Coronary artery (tissue), 2 donors: ENCODE measurements around the gene SMAGP.
"Not testable (repeated sequence)": the region's sequence is repeated elsewhere in the genome, so short reads cannot be mapped to it uniquely, and the experiment has no call there.

Experiments used
- DNase-seq: peaks from one replicate; pipeline ENCODE4 v3.0.0-alpha.2; 2017; ENCODE audit warnings: low spot score
- H3K27ac ChIP-seq, 2 donors: fragments of 200-600 bp; sonication (generic); one replicate each; pipeline ENCODE4 v1.5.1; 2016 to 2019
- H3K4me3 ChIP-seq: fragments of 200-600 bp; sonication (generic); 2 replicates; pipeline ENCODE4 v1.5.1; 2016; ENCODE audit warnings: mild to moderate bottlenecking, moderate library complexity
- TF ChIP-seq, protein P1 (sequence below): fragments of 200-600 bp; sonication (generic); IDR thresholded peaks from one replicate; pipeline ENCODE4 v1.5.1; 2019; ENCODE audit warnings: antibody characterized with exemption

SMAGP gene, protein sequence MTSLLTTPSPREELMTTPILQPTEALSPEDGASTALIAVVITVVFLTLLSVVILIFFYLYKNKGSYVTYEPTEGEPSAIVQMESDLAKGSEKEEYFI

DNA sequence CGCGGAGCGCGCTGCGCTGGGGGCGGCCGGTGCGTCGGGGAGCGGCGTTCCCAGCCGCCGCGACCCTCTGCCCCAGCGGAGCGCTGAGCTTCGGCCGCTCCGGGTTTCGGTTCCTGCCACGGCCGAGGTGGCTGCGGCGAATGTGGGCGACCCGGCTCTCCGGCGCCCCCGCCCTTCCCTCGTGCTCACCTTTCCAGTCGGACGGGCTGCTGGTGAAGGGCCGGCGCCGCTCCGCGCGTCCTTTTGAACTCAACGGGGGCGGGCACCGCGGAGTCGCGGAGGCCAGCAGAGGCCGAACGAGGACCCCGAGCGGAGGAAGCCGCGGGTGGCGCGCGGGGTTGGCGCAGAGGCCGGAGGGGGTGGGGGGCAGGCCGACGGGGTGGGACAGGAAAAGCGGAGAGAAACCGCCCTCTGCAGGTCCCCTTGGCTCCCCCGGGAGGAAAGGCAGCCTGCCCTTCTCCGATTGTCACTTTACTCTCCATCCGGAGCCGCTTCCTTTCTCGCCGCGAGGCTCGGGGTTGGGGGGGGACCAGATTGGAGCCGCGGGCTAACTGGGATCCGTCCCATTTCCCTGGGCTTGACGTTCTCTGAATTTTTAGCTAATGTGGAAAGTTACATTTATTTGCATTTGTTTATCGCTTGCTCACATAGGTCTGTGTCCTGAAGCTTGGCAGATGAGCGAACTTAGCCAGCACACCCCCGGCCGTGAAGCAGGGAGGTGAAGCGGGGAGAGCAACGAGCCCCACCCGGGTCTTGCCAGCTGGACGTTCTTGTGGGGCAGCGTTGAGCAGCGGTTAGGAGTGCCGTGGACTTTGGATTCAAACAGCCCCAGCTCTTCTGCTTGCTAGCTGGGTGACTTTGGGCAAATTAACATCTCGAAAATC is at the start of gene SMAGP:
Gene SMAGP, minus strand, starts transcription at position 349 of the 884 bp plus-strand sequence. CDS start 1,137 bp downstream, outside the sequence.
- TF ChIP-seq, protein P1, sequence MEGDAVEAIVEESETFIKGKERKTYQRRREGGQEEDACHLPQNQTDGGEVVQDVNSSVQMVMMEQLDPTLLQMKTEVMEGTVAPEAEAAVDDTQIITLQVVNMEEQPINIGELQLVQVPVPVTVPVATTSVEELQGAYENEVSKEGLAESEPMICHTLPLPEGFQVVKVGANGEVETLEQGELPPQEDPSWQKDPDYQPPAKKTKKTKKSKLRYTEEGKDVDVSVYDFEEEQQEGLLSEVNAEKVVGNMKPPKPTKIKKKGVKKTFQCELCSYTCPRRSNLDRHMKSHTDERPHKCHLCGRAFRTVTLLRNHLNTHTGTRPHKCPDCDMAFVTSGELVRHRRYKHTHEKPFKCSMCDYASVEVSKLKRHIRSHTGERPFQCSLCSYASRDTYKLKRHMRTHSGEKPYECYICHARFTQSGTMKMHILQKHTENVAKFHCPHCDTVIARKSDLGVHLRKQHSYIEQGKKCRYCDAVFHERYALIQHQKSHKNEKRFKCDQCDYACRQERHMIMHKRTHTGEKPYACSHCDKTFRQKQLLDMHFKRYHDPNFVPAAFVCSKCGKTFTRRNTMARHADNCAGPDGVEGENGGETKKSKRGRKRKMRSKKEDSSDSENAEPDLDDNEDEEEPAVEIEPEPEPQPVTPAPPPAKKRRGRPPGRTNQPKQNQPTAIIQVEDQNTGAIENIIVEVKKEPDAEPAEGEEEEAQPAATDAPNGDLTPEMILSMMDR: no peak
- H3K27ac ChIP-seq: peak within 1 kb of the TSS; percentile 53 to 59
- peak within 1 kb of the TSS; percentile 83 for H3K4me3 ChIP-seq
- DNase-seq: no peak

DNA sequence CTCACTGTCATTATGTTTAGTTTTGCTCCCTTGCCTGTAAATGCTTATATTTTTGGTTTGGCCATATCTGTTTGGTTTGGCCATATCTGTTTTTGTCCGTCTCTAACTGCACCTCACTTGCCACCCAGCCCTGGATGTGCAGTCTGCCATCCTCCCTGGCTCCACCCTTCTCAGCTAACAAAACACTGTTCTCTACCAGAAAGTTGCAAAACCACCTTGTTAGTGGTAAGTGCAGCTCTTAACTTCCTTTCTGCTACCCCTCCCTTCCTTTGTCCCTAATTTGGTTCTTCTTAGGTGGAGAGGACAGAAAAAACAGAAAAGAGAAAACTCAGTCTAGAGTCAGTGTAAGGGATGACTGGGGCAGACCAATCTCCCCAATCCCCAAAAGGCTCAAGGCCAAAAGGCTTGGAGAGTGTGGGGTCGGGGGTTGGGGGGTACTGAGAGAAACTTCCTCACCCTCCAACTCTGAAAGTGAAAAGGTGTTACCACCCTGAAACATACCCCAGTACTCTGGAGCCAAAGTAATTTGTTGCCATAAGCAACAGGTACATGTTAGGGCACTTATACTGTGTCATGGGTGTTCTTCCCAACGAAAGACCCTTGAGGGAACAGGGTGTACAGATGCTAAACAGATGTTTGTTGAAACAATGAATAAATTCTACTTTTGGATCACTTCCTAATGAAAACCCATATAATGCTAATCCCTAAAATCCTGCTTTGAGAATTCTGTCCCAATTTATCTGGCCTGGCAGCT is 48.8 kb upstream of the SMAGP start:
- H3K27ac ChIP-seq: no peak overlapping the region
- no peak for DNase-seq

DNA sequence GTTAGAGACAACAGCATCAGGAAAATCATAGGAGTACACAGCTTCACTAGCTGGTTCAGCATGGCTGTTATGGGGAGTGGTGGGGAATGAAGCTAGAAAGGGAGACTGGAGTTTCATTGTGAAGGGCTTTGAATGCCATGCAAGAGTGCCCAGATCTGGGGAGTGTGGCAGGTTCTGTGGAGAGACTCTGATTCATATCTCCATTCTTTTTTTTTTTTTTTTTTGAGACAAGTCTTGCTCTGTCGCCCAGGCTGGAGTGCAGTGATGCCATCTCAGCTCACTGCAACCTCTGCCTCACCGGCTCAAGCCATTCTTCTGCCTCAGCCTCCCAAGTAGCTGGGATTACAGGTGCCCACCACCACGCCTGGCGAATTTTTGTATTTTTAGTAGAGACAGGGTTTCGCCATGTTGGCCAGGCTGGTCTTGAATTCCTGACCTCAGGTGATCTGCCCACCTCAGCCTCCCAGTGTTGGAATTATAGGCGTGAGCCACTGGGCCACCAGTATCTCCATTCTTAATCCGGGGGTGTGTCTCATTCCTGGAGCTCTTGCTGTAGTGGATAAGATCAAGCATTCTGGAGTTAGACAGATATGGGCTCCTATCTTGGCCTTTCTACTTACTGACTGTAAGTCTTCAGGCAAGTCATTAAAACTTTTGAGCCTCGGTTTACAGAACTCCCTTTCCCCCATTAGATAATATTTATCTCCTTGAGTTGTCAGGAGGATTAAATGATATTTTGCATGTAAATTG is 48.0 kb upstream of the SMAGP start:
- not testable (repeated sequence) for H3K27ac ChIP-seq, H3K4me3 ChIP-seq, DNase-seq

More for the DNA sequence above, 48.8 kb upstream of the SMAGP start:
- H3K4me3 ChIP-seq: no peak overlapping the region
- TF ChIP-seq, protein P1: no peak

DNA sequence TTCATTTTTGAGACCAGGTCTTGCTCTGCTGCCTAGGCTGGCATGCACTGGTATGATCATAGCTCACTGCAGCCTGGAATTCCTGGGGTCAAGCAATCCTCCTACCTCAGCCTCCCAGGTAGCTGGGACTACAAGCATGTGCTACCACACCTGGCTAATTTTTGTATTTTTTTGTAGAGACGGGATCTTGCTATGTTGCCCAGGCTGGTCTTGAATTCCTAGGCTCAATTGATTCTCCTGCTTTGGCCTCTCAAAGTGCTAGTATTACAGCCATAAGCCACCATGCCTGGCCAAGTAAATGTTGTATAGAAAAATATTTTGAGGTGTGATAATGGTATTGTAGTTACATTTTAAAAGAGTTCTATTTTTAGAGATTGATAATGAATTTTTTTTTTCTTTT is 41.2 kb upstream of the SMAGP start:
- Histone ChIP-seq H3K4me3 (no peak overlapping the region), H3K27ac (no peak overlapping the region)
- no peak for DNase-seq
- TF ChIP-seq, protein P1: no peak

DNA sequence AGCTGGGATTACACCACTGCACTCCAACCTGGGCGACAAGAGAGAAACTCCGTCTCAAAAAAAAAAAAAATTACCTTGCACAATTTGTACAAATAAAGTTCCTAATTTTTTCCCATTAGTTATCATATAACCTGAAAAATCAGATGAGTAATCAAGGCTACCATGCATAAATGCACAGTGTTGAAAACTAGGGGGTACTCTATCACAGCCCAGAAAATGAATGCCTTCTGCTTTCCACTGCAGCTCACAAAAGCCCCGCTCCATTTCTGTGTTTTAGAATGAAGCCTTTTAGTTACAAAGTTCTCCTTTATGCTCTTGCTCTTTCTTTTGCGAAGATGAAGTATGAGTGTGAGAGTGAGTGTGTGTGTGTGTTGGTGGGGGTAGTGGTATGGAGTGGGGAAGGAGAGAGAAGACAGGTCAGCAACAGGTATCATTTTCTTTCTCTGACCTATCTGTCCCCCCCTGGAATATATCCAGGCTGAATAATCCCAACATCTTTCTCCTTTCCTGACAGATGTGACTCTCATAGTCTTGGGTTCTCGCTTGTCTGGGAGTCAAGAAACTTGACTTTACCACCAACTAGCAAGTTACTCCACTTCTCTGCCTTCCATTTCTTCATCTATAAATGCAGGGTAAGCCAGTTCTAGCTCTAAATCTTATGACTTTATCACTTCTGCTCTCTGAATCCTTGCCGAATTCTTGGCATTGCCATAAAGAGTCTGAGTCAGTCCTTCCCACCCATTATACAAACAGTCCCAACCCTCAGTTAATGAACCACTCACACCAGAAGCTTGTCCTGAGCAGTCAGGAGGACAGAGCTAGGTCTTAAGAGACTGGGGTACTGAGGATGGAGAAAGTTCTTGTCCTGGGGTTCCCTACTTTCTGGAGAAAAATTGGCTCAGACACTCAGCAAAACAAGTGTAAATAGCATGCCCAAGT is 37.7 kb upstream of the SMAGP start:
- no peak overlapping the region for H3K27ac ChIP-seq
- no peak for DNase-seq
- TF ChIP-seq, protein P1: no peak
- no peak overlapping the region for H3K4me3 ChIP-seq

DNA sequence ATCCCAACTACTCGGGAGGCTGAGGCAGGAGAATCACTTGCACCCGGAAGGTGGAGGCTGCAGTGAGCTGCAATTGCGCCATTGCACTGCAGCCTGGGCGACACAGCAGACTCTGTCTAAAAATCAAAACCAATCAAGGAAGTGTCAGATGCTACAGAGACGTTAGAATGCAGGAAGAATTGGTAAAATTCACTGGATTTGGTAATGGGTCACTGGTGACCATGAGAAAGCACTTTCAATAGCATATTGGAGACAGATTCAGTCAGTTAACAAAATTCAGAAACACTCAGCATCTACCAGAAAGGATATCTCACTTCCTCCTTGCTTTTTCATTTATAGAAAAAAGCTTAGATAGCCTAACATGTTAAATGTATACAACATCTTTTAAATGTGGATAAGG is 36.3 kb upstream of the SMAGP start:
- H3K27ac ChIP-seq: no peak overlapping the region
- no peak for DNase-seq
- TF ChIP-seq, protein P1: no peak
- no peak overlapping the region for H3K4me3 ChIP-seq

DNA sequence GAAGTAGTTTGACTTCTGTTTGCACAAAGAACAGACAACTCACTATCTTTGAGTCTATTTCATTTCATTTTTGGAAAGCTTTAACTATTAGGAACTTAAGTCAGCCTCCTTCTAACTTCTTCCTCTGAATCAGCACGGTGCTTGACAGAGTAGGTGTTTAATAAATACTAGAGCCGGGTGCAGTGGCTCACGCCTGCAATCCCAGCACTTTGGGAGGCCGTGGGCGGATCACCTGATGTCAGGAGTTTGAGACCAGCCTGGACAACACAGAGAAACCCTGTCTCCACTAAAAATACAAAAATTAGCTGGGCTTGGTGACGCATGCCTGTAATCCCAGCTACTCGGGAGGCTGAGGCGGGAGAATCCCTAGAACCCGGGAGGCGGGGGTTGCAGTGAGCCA is 30.6 kb upstream of the SMAGP start:
- H3K4me3 ChIP-seq, DNase-seq, H3K27ac ChIP-seq: not testable (repeated sequence)
